ENCODE data around the gene LPP. TPM values are rescaled to one million over a fixed set of nuclear protein-coding genes. Genes with fewer than 3 reads are reported as not detected.

The LPP gene
- total RNA-seq, 2 donors from 2014 or later: 1,568 to 1,607 TPM

GRCh38 chr3:188230962-188231361, 77.0 kb downstream of the LPP start:
- peak overlapping the region; percentile 76 to 87 for H3K27ac ChIP-seq
- DNase-seq (ENCODE audit: low spot score) (peak; percentile 54), ATAC-seq (ENCODE audit: insufficient number of reproducible peaks, low FRiP score, low read depth) (peak; percentile 87)
- no peak overlapping the region for H3K4me3 ChIP-seq
- no peaks in the 10 kb centered on the region for H3K36me3 ChIP-seq
- no peaks in the 10 kb centered on the region for H3K9me3 ChIP-seq
- no peaks in the 10 kb centered on the region for H3K27me3 ChIP-seq (replicated peaks; ENCODE audit: insufficient read depth)
- H3K4me1 ChIP-seq (ENCODE audit: control insufficient read depth in 1 of 2, low read depth in 2 of 2): peaks cover 42 to 94% of the 10 kb centered on the region in 2 donors
- TF ChIP-seq, protein P1, sequence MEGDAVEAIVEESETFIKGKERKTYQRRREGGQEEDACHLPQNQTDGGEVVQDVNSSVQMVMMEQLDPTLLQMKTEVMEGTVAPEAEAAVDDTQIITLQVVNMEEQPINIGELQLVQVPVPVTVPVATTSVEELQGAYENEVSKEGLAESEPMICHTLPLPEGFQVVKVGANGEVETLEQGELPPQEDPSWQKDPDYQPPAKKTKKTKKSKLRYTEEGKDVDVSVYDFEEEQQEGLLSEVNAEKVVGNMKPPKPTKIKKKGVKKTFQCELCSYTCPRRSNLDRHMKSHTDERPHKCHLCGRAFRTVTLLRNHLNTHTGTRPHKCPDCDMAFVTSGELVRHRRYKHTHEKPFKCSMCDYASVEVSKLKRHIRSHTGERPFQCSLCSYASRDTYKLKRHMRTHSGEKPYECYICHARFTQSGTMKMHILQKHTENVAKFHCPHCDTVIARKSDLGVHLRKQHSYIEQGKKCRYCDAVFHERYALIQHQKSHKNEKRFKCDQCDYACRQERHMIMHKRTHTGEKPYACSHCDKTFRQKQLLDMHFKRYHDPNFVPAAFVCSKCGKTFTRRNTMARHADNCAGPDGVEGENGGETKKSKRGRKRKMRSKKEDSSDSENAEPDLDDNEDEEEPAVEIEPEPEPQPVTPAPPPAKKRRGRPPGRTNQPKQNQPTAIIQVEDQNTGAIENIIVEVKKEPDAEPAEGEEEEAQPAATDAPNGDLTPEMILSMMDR (IDR thresholded peaks at IDR 0.05): no peak

DNA sequence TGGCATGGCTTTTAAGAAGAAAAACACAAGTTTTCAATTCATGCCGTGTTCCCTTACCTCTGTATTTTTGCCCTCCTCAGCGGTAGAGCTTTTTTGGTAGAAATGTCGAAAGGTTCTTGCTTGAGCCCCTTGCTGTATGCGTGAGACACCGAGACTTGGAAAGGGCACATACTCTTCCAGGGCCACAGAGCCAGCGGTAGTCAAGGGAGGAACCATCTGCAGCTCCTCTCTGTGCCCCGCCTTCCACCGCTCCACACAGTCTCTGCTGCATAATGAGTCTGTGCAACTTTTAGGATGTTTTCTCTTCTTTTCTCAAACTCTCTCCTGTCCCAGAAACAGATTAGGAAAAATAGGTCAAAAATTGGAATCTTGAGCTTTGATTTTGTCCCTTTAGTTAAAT, 77.5 kb downstream of the LPP start:
- H3K4me1 ChIP-seq (ENCODE audit: control insufficient read depth in 1 of 2, low read depth in 2 of 2): peaks cover 38 to 89% of the 10 kb centered on the region in 2 donors
- no peak for DNase-seq (ENCODE audit: low spot score)
- no peak for ATAC-seq (ENCODE audit: insufficient number of reproducible peaks, low FRiP score, low read depth)

GRCh38 chr3:188232656-188233055, 78.7 kb downstream of the LPP start:
- TF ChIP-seq, protein P1 (IDR thresholded peaks at IDR 0.05): no peak
- H3K27ac ChIP-seq: peak overlapping the region; percentile 76 to 87

More for the DNA sequence above, 77.5 kb downstream of the LPP start:
- Histone ChIP-seq H3K27me3 (replicated peaks; ENCODE audit: insufficient read depth) (no peaks in the 10 kb centered on the region), H3K27ac (peak overlapping the region; percentile 76 to 87), H3K36me3 (no peaks in the 10 kb centered on the region), H3K4me3 (no peak overlapping the region), H3K9me3 (no peaks in the 10 kb centered on the region)
- TF ChIP-seq, protein P1 (IDR thresholded peaks at IDR 0.05): no peak

DNA sequence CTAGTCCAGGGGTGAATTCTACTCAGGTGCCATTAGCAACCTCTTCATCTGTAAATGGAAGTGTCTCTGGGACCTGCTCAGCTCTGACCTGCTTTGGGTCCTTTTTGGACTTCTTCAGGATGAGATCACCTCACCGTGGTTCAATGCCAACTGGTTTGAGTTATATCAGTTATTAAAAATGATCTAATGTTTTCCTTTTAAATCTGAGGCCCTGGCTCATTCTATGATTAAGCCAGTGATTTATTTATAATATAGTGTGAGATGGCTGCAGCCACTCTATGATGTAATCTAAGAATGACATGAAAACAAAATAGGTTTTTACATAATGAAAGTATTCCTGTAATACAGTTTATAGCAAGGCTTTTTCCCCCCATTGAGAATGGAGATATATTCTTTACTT, 79.4 kb downstream of the LPP start:
- Histone ChIP-seq H3K4me3 (peak overlapping the region; percentile 13), H3K27me3 (replicated peaks; ENCODE audit: insufficient read depth) (no peaks in the 10 kb centered on the region), H3K4me1 (ENCODE audit: control insufficient read depth in 1 of 2, low read depth in 2 of 2) (peaks cover 28 to 87% of the 10 kb centered on the region in 2 donors), H3K9me3 (no peaks in the 10 kb centered on the region), H3K36me3 (no peaks in the 10 kb centered on the region), H3K27ac (peak overlapping the region; percentile 76 to 87)
- DNase-seq (ENCODE audit: low spot score) (no peak), ATAC-seq (ENCODE audit: insufficient number of reproducible peaks, low FRiP score, low read depth) (peak; percentile 63)
- TF ChIP-seq, protein P1 (IDR thresholded peaks at IDR 0.05): no peak

More at GRCh38 chr3:188232656-188233055, 78.7 kb downstream of the LPP start:
- no peaks in the 10 kb centered on the region for H3K36me3 ChIP-seq
- H3K27me3 ChIP-seq (replicated peaks; ENCODE audit: insufficient read depth): no peaks in the 10 kb centered on the region
- H3K4me1 ChIP-seq (ENCODE audit: control insufficient read depth in 1 of 2, low read depth in 2 of 2): peaks cover 35 to 87% of the 10 kb centered on the region in 2 donors
- no peak for DNase-seq (ENCODE audit: low spot score)
- H3K9me3 ChIP-seq: no peaks in the 10 kb centered on the region
- no peak overlapping the region for H3K4me3 ChIP-seq
- no peak for ATAC-seq (ENCODE audit: insufficient number of reproducible peaks, low FRiP score, low read depth)

DNA sequence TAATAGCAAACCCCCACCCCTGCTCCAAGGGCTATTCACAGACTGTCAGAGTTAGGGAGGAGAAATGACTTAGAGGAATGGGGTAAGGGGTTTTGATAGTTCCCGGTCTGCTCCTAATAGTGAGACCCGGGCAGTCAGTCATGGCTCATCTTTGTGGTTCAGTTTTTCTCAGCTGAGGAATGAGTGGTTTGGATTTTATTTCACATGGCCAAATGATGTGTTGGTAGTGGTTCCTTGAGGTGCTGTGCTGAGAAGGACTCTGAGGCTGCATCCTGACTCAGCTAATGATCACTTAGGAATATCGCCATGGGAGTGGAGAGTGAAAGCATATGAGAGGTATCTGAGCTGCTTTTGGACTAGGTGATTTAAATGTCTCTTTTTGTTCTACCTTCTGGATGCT, 80.2 kb downstream of the LPP start:
- Histone ChIP-seq H3K9me3 (no peaks in the 10 kb centered on the region), H3K27ac (peak overlapping the region; percentile 76 to 87), H3K4me1 (ENCODE audit: control insufficient read depth in 1 of 2, low read depth in 2 of 2) (peaks cover 22 to 87% of the 10 kb centered on the region in 2 donors), H3K4me3 (peak overlapping the region; percentile 13), H3K27me3 (replicated peaks; ENCODE audit: insufficient read depth) (no peaks in the 10 kb centered on the region), H3K36me3 (no peaks in the 10 kb centered on the region)
- DNase-seq (ENCODE audit: low spot score) (no peak), ATAC-seq (ENCODE audit: insufficient number of reproducible peaks, low FRiP score, low read depth) (no peak)
- TF ChIP-seq, protein P1 (IDR thresholded peaks at IDR 0.05): no peak
